ENCODE measurements around the gene MREG.

GRCh38 chr2:216031960-216032689, 18.8 kb upstream of the MREG start:
- TF ChIP-seq POLR2A (IDR thresholded peaks at IDR 0.05) = no peak
- no peak for TF ChIP-seq POLR2AphosphoS5 (IDR thresholded peaks at IDR 0.05; ENCODE audit: insufficient read depth in 1 of 2, low read depth in 1 of 2)
